ENCODE data around the gene NPHP3. TPM values are rescaled to one million over a fixed set of nuclear protein-coding genes. Genes with fewer than 3 reads are reported as not detected.
"Not testable (repeated sequence)": the region's sequence is repeated elsewhere in the genome, so short reads cannot be mapped to it uniquely, and the experiment has no call there.

Gene NPHP3
- total and polyA plus RNA-seq, 4 donors, result 5.9 to 67.1 (median 16.5) TPM

DNA sequence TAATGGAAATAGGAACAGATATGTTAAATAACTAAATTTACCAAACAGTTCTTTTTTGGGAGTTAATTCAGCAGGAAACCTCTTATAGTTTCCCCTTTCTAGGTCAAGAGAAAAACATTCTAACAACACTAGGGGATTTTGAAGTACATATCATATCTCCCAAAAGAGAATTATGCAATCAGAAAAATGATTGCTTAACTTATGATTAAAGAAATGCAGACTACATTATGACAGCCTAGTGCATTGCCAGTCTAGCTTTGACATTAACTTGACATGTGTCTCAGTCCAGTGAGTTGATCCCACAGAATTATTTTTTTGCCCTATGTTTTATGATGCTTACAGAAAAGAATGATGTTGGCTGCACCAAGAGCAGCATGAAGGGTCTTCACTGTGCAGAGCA, 31.7 kb upstream of the NPHP3 start:
- peaks cover 0 to 13% (median 0%) of the 10 kb centered on the region in 5 donors for H3K4me1 ChIP-seq (ENCODE audit: control insufficient read depth in 5 of 5, insufficient read depth in 5 of 5, low read length in 5 of 5)
- no peaks in the 10 kb centered on the region for H3K9me3 ChIP-seq (ENCODE audit: control insufficient read depth in 4 of 4, insufficient read depth in 3 of 4, low read length in 3 of 4)
- H3K4me3 ChIP-seq, result no peak overlapping the region
- no peak for ATAC-seq (ENCODE audit: insufficient read depth, low FRiP score)
- H3K36me3 ChIP-seq (ENCODE audit: control insufficient read depth in 4 of 4, insufficient read depth in 4 of 4, low read length in 4 of 4), result no peaks in the 10 kb centered on the region
- peak in 2 of 3 donors; percentile 33 to 65 for DNase-seq
- no peak overlapping the region for H3K27ac ChIP-seq (ENCODE audit: low read depth in 1 of 2, low read length in 1 of 2)
- no peaks in the 10 kb centered on the region for H3K27me3 ChIP-seq (ENCODE audit: control insufficient read depth in 3 of 3, insufficient read depth in 3 of 3, low read length in 2 of 3)
- TF ChIP-seq, protein P1, sequence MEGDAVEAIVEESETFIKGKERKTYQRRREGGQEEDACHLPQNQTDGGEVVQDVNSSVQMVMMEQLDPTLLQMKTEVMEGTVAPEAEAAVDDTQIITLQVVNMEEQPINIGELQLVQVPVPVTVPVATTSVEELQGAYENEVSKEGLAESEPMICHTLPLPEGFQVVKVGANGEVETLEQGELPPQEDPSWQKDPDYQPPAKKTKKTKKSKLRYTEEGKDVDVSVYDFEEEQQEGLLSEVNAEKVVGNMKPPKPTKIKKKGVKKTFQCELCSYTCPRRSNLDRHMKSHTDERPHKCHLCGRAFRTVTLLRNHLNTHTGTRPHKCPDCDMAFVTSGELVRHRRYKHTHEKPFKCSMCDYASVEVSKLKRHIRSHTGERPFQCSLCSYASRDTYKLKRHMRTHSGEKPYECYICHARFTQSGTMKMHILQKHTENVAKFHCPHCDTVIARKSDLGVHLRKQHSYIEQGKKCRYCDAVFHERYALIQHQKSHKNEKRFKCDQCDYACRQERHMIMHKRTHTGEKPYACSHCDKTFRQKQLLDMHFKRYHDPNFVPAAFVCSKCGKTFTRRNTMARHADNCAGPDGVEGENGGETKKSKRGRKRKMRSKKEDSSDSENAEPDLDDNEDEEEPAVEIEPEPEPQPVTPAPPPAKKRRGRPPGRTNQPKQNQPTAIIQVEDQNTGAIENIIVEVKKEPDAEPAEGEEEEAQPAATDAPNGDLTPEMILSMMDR (IDR thresholded peaks at IDR 0.05; ENCODE audit: control extremely low read depth, extremely low read depth), result no peak
- no peak overlapping the region for H3K9ac ChIP-seq (ENCODE audit: insufficient read depth in 1 of 2, low read length in 2 of 2)

DNA sequence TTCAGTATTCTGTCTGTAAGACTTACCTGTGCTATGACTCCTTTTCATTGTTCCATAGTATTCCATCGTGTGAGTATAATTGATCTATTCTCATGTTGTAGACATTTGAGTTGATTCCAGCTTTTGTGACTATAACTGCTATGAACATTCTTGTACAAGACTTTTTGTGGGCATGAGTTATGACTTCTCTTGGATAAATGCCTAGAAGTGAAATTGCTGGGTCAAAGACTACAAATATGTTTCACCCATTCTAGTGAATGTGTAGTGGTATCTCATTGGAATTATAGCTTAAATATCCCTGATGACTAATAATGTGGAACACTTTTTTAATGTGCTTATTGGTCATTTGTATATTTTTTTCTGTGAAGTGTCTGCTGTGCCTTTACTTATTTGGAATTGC, 27.6 kb upstream of the NPHP3 start:
- peaks cover 0 to 13% (median 0%) of the 10 kb centered on the region in 5 donors for H3K4me1 ChIP-seq (ENCODE audit: control insufficient read depth in 5 of 5, insufficient read depth in 5 of 5, low read length in 5 of 5)
- H3K36me3 ChIP-seq (ENCODE audit: control insufficient read depth in 4 of 4, insufficient read depth in 4 of 4, low read length in 4 of 4), result no peaks in the 10 kb centered on the region
- TF ChIP-seq, protein P1 (IDR thresholded peaks at IDR 0.05; ENCODE audit: control extremely low read depth, extremely low read depth), result no peak
- ATAC-seq (ENCODE audit: insufficient read depth, low FRiP score), result no peak
- no peak for DNase-seq
- no peak overlapping the region for H3K4me3 ChIP-seq
- H3K27ac ChIP-seq (ENCODE audit: low read depth in 1 of 2, low read length in 1 of 2), result no peak overlapping the region
- WGBS, 2 donors, result 89 to 92% methylated on average over 1 of the region's 1 CpG
- no peaks in the 10 kb centered on the region for H3K27me3 ChIP-seq (ENCODE audit: control insufficient read depth in 3 of 3, insufficient read depth in 3 of 3, low read length in 2 of 3)
- H3K9me3 ChIP-seq (ENCODE audit: control insufficient read depth in 4 of 4, insufficient read depth in 3 of 4, low read length in 3 of 4), result no peaks in the 10 kb centered on the region
- no peak overlapping the region for H3K9ac ChIP-seq (ENCODE audit: insufficient read depth in 1 of 2, low read length in 2 of 2)

DNA sequence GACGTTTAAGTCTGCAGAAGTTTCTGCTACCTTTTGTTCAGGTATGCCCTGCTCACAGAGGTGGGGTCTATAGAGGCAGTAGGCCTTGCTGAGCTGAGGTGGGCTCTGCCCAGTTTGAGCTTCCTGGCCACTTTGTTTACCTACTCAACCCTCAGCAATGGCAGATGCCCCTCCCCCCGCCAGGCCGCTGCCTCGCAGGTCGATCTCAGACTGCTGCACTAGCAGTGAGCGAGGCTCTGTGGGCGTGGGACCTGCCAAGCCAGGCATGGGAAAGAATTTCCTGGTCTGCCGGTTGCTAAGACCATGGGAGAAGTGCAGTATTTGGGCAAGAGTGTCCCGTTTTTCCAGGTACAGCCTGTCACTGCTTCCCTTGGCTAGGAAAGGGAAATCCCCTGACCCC, 24.5 kb upstream of the NPHP3 start:
- not testable (repeated sequence) for H3K9me3 ChIP-seq (ENCODE audit: control insufficient read depth in 4 of 4, insufficient read depth in 3 of 4, low read length in 3 of 4); H3K9ac ChIP-seq (ENCODE audit: insufficient read depth in 1 of 2, low read length in 2 of 2); H3K27ac ChIP-seq (ENCODE audit: low read depth in 1 of 2, low read length in 1 of 2); ATAC-seq (ENCODE audit: insufficient read depth, low FRiP score); H3K36me3 ChIP-seq (ENCODE audit: control insufficient read depth in 4 of 4, insufficient read depth in 4 of 4, low read length in 4 of 4); H3K4me1 ChIP-seq (ENCODE audit: control insufficient read depth in 5 of 5, insufficient read depth in 5 of 5, low read length in 5 of 5); H3K27me3 ChIP-seq (ENCODE audit: control insufficient read depth in 3 of 3, insufficient read depth in 3 of 3, low read length in 2 of 3); H3K4me3 ChIP-seq; DNase-seq
- 67 to 80% methylated on average over 9 of the region's 9 CpGs for WGBS, 2 donors

DNA sequence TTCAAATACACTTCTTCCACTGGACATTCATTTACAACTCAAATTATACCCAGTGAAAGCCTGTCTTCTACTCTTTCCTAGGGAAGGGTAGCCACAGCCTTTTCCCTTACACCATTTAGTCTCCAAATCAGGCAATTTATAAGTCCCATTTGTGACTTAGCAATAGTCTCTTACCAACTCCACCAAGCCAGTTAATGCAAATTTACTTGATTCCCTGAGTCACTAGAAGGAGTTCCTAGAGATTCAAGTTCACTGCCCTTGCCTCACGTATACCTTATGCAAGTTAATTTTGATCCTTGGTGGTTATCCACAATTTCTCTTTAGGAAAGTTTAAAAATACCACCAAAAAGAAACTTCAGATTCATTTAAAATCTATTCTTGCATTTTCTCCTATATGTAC, 16.1 kb upstream of the NPHP3 start:
- DNase-seq, result no peak
- WGBS, 2 donors, result 98% methylated on average over 1 of the region's 1 CpG
- no peak overlapping the region for H3K4me3 ChIP-seq
- H3K9ac ChIP-seq (ENCODE audit: insufficient read depth in 1 of 2, low read length in 2 of 2), result no peak overlapping the region
- TF ChIP-seq, protein P1 (IDR thresholded peaks at IDR 0.05; ENCODE audit: control extremely low read depth, extremely low read depth), result no peak
- H3K36me3 ChIP-seq (ENCODE audit: control insufficient read depth in 4 of 4, insufficient read depth in 4 of 4, low read length in 4 of 4), result no peaks in the 10 kb centered on the region
- no peak for ATAC-seq (ENCODE audit: insufficient read depth, low FRiP score)
- H3K27ac ChIP-seq (ENCODE audit: low read depth in 1 of 2, low read length in 1 of 2), result no peak overlapping the region
- H3K27me3 ChIP-seq (ENCODE audit: control insufficient read depth in 3 of 3, insufficient read depth in 3 of 3, low read length in 2 of 3), result no peaks in the 10 kb centered on the region
- no peaks in the 10 kb centered on the region for H3K4me1 ChIP-seq (ENCODE audit: control insufficient read depth in 5 of 5, insufficient read depth in 5 of 5, low read length in 5 of 5)
- no peaks in the 10 kb centered on the region for H3K9me3 ChIP-seq (ENCODE audit: control insufficient read depth in 4 of 4, insufficient read depth in 3 of 4, low read length in 3 of 4)

Measured in lung (tissue), 12 donors.